Measurements from ENCODE around the gene HECW1. TPM values are rescaled to one million over a fixed set of nuclear protein-coding genes. Genes with fewer than 3 reads are reported as not detected.

The HECW1 gene
- polyA plus RNA-seq, 2 of the 4 experiments (the other 2 are of a cell fraction) = 11.3 TPM

GRCh38 chr7:43309706-43310022 lies 197.2 kb downstream of the HECW1 start:
- Histone ChIP-seq H3K4me2 (no peak overlapping the region), H3K27ac (no peak overlapping the region), H3K9me3 (no peaks in the 10 kb centered on the region), H3K4me3 (no peak overlapping the region), H3K4me1 (no peaks in the 10 kb centered on the region)
- WGBS (ENCODE audit: missing lambda C conversion rate) = 81% methylated on average over 2 of the region's 2 CpGs
- no peak for TF ChIP-seq SREBF2 (IDR thresholded peaks at IDR 0.05)
- no peak for TF ChIP-seq POLR2AphosphoS2 (conservative IDR thresholded peaks at IDR 0.05; ENCODE audit: low read length)
- TF ChIP-seq MAFK (IDR thresholded peaks at IDR 0.05; ENCODE audit: partially characterized antibody) = no peak
- TF ChIP-seq HOXA7 (CRISPR knock-in tag; IDR thresholded peaks at IDR 0.05) = no peak
- no peak for TF ChIP-seq CBX8 (IDR thresholded peaks at IDR 0.05)
- TF ChIP-seq HMGXB4 (CRISPR knock-in tag; IDR thresholded peaks at IDR 0.05; ENCODE audit: borderline replicate concordance) = no peak
- no peak for TF ChIP-seq MYC (IDR thresholded peaks at IDR 0.05; ENCODE audit: borderline replicate concordance, low read length)
- TF ChIP-seq JUN (IDR thresholded peaks at IDR 0.05) = no peak
- TF ChIP-seq GATA3 (IDR thresholded peaks at IDR 0.05; ENCODE audit: borderline replicate concordance) = no peak
- TF ChIP-seq CTCF (IDR thresholded peaks at IDR 0.05) = no peak
- CTCF ChIA-PET = no interaction called here
- ATAC-seq (no peak), FAIRE-seq (no peak), DNase-seq (ENCODE audit: low read depth in 1 of 2, low spot score in 1 of 2) (no peak)
- POLR2A ChIA-PET = no interaction called here

GRCh38 chr7:43311052-43311451 lies 198.6 kb downstream of the HECW1 start:
- Histone ChIP-seq H3K4me2 (no peak overlapping the region), H3K4me1 (no peaks in the 10 kb centered on the region), H3K4me3 (no peak overlapping the region), H3K27ac (no peak overlapping the region), H3K9me3 (no peaks in the 10 kb centered on the region)
- ATAC-seq = no peak
- WGBS (ENCODE audit: missing lambda C conversion rate) = 76% methylated on average over 5 of the region's 5 CpGs
- CTCF ChIA-PET = no interaction called here
- DNase-seq (ENCODE audit: low read depth in 1 of 2, low spot score in 1 of 2) = no peak
- TF ChIP-seq MAX (IDR thresholded peaks at IDR 0.05) (no peak), SREBF2 (IDR thresholded peaks at IDR 0.05) (no peak), REST (IDR thresholded peaks at IDR 0.05) (no peak), MYC (IDR thresholded peaks at IDR 0.05; ENCODE audit: borderline replicate concordance, low read length) (no peak), E2F6 (IDR thresholded peaks at IDR 0.05; ENCODE audit: borderline replicate concordance, low read depth) (no peak), TFCP2L1 (CRISPR knock-in tag; IDR thresholded peaks at IDR 0.05) (no peak), BHLHE40 (IDR thresholded peaks at IDR 0.05; ENCODE audit: low read depth, low read length) (no peak), NR3C1 (IDR thresholded peaks at IDR 0.05) (no peak), SMC3 (IDR thresholded peaks at IDR 0.05) (no peak), HOXB5 (CRISPR knock-in tag; IDR thresholded peaks at IDR 0.05) (no peak), CHD4 (IDR thresholded peaks at IDR 0.05; ENCODE audit: borderline replicate concordance) (no peak), RNF2 (IDR thresholded peaks at IDR 0.05; ENCODE audit: borderline replicate concordance, low read depth) (no peak), POLR2A (IDR thresholded peaks at IDR 0.05; ENCODE audit: low read length) (no peak), CEBPB (IDR thresholded peaks at IDR 0.05) (no peak), JUN (IDR thresholded peaks at IDR 0.05) (no peak), HOXA7 (CRISPR knock-in tag; IDR thresholded peaks at IDR 0.05) (no peak)
- FAIRE-seq = no peak
- POLR2A ChIA-PET = no interaction called here
